Measurements from ENCODE around the gene PLA2G2F. TPM values are rescaled to one million over a fixed set of nuclear protein-coding genes. Genes with fewer than 3 reads are reported as not detected.

Gene PLA2G2F
- total RNA-seq = not detected
- long read RNA-seq = 0 reads

GRCh38 chr1:20138961-20139550 is at the start of gene PLA2G2F:
Gene PLA2G2F (plus strand): TSS chr1:20139323. CDS start chr1:20139428, 105 bp downstream.
- intact Hi-C loops (cut with DNase I) = no loop called here
- DNase-seq (no peak), ATAC-seq (no peak)

GRCh38 chr1:20089328-20090077 is 49.6 kb upstream of the PLA2G2F start:
- DNase-seq (no peak), ATAC-seq (no peak)
- intact Hi-C loops (cut with DNase I) = loop anchor here (5.0 to 10.0 kb wide), 2 partner anchors 112 to 115 kb away; partner anchors contain the start of gene PLA2G2A (in 2 of the 2)

GRCh38 chr1:20090119-20090518 is 49.0 kb upstream of the PLA2G2F start:
- intact Hi-C loops (cut with DNase I) = loop anchor here (5.0 to 10.0 kb wide), 2 partner anchors 113 to 115 kb away; partner anchors contain the start of gene PLA2G2A (in 2 of the 2)
- DNase-seq = no peak
- no peak for ATAC-seq

DNA sequence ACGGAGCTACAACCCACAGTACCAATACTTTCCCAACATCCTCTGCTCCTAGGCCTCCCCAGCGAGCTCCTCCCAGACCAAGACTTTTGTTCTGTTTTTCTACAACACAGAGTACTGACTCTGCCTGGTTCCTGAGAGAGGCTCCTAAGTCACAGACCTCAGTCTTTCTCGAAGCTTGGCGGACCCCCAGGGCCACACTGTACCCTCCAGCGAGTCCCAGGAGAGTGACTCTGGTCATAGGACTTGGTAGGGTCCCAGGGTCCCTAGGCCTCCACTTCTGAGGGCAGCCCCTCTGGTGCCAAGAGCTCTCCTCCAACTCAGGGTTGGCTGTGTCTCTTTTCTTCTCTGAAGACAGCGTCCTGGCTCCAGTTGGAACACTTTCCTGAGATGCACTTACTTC is 48.5 kb upstream of the PLA2G2F start:
- ATAC-seq = no peak

GRCh38 chr1:20093303-20093702 is 45.8 kb upstream of the PLA2G2F start:
- ATAC-seq = no peak
- DNase-seq = no peak
- intact Hi-C loops (cut with DNase I) = loop anchor here (5.0 to 10.0 kb wide), 2 partner anchors 116 to 119 kb away; partner anchors contain the start of gene PLA2G2A (in 2 of the 2)

More for the DNA sequence above, 48.5 kb upstream of the PLA2G2F start:
- no peak for DNase-seq
- intact Hi-C loops (cut with DNase I) = loop anchor here (5.0 to 10.0 kb wide), 2 partner anchors 113 to 116 kb away; partner anchors contain the start of gene PLA2G2A (in 2 of the 2)

DNA sequence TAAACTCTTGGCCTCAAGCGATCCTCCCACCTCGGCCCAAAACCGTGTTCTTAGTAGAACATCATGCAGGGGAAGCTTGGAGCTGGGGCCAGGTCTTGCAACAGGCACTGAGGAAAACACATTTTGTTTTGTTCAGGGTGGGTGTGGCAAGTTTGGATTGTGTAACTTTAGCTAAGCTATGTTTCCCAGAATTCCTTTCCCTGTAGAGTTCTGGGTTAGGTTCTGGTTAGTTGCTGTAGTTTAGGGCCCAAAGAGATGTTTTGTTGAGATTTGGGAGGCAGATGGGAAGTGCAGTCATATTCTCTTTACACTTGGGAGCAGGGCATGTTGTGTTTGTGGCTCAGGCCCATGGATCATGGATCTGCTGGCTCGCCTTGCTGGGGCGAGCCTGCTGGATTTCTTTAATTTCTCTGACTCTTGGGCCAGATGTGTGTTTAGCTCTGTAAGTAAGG is 45.2 kb upstream of the PLA2G2F start:
- DNase-seq (peak; percentile 76), ATAC-seq (peak; percentile 67 to 85)
- intact Hi-C loops (cut with DNase I) = loop anchor here (5.0 to 10.0 kb wide), 2 partner anchors 117 to 119 kb away; partner anchors contain the start of gene PLA2G2A (in 2 of the 2)

GRCh38 chr1:20095564-20096434 is 43.3 kb upstream of the PLA2G2F start:
- intact Hi-C loops (cut with DNase I) = loop anchor here in 1 of 2 donors (10.0 kb wide), 1 partner anchor 121 kb away; the partner anchor contains the start of gene PLA2G2A
- DNase-seq (no peak), ATAC-seq (no peak)

DNA sequence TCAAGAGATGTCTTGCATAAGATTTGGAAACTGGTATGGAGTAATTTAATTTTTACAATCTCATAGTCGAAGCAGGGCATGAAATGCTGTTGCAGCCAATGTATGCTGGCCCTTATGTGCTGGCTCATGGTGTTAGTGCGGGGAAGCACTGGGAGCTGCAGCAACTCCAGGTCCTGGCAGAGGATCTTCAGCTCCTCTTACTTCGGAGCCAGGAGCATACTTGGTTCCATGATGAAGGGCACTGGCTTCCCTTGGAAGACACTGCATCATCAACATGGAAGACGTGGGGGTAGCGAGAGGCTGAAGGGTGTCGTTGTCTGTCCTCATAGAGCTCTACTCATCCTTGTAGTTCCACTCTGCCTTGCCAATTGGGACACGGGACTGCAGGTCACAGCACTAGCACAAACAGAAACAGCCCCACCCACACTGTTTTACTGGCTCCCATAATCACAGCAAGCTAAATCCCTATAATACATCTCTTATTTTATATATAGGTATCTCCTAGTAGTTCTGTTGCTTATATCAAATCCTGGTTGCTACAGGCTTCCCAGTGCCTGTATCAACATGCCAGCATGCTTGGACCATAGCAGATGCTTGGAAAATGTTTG is 42.2 kb upstream of the PLA2G2F start:
- DNase-seq (no peak), ATAC-seq (no peak)
- intact Hi-C loops (cut with DNase I) = loop anchor here in 1 of 2 donors (10.0 kb wide), 1 partner anchor 122 kb away; the partner anchor contains the start of gene PLA2G2A

- no peak for DNase-seq
- ATAC-seq = no peak
- intact Hi-C loops (cut with DNase I) = loop anchor here in 1 of 2 donors (10.0 kb wide), 1 partner anchor 125 kb away; the partner anchor contains the start of gene PLA2G2A
Observed at GRCh38 chr1:20099533-20099932, 39.6 kb upstream of the PLA2G2F start.

- DNase-seq (peak; percentile 53), ATAC-seq (peak; percentile 86 to 88)
- intact Hi-C loops (cut with DNase I) = loop anchor here (2.0 to 10.0 kb wide), 3 partner anchors 42 to 94 kb away; no protein-coding TSS in a partner anchor
Observed at GRCh38 chr1:20100632-20101355, 38.3 kb upstream of the PLA2G2F start.

DNA sequence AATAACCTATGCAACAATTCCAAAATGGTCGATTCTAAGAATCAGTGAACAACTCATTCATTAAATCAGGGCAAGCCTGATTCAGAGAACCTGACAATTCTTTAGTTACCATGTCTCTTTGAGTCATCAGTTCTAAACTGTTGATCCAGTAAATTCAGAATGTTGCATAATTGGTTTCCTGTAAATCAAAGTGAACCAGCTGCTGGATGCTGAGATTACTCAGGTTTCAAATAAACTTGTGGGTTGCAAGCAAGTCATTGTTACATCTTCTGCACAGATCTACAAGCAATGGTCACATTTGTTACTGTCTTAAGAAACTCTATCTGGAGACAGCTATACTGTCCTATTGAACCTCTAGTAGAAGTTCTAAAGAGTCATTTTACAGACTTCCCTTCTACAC is 36.2 kb upstream of the PLA2G2F start:
- ATAC-seq (peak in 1 of 2 donors; percentile 36), DNase-seq (no peak)
- intact Hi-C loops (cut with DNase I) = loop anchor here (5.0 to 10.0 kb wide), 2 partner anchors 39 to 92 kb away; no protein-coding TSS in a partner anchor

DNA sequence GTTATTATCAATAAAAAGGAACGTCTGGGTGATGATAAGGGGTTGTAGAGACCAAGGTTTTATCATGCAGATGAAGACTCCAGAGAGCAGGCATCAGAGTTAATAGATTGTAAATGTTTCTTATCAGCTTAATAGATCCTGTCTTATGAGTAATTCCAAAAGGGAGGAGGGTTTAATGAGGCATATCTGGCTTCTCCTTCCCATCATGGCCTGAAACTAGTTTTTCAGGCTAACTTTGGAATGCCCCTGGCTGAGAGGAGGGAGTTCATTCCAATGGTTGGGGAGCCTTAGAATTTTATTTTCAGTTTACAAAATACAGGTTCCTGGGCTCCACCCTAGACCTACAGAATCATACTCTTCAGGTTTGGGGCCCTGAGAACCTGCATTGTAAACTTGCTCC is 33.3 kb upstream of the PLA2G2F start:
- ATAC-seq = no peak
- intact Hi-C loops (cut with DNase I) = loop anchor here in 1 of 2 donors (10.0 kb wide), 1 partner anchor 89 kb away; no protein-coding TSS in a partner anchor
- DNase-seq = no peak

- DNase-seq (no peak), ATAC-seq (no peak)
- intact Hi-C loops (cut with DNase I) = loop anchor here in 1 of 2 donors (10.0 kb wide), 1 partner anchor 87 kb away; no protein-coding TSS in a partner anchor
Observed at GRCh38 chr1:20107351-20107750, 31.8 kb upstream of the PLA2G2F start.

DNA sequence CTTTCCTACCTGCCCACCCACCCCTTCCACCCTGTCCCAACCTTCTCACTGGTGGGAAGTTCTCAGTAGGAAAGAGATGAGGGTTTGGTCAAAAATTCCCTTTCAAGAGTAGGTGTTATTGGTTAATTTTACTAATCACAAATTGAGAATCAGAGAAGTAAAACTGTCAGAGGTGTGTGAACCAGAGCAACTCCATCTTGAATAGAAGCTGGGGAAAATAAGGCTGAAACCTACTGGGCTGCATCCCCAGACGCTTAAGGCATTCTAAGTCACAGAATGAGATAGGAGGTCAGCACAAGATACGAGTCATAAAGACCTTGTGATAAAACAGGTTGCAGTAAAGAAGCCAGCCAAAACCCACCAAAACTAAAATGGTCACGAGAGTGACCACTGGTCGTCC is 31.3 kb upstream of the PLA2G2F start:
- DNase-seq = no peak
- intact Hi-C loops (cut with DNase I) = loop anchor here in 1 of 2 donors (10.0 kb wide), 1 partner anchor 87 kb away; no protein-coding TSS in a partner anchor
- no peak for ATAC-seq

GRCh38 chr1:20108366-20109123 is 30.6 kb upstream of the PLA2G2F start:
- DNase-seq (no peak), ATAC-seq (no peak)
- intact Hi-C loops (cut with DNase I) = loop anchor here in 1 of 2 donors (10.0 kb wide), 1 partner anchor 86 kb away; no protein-coding TSS in a partner anchor

DNA sequence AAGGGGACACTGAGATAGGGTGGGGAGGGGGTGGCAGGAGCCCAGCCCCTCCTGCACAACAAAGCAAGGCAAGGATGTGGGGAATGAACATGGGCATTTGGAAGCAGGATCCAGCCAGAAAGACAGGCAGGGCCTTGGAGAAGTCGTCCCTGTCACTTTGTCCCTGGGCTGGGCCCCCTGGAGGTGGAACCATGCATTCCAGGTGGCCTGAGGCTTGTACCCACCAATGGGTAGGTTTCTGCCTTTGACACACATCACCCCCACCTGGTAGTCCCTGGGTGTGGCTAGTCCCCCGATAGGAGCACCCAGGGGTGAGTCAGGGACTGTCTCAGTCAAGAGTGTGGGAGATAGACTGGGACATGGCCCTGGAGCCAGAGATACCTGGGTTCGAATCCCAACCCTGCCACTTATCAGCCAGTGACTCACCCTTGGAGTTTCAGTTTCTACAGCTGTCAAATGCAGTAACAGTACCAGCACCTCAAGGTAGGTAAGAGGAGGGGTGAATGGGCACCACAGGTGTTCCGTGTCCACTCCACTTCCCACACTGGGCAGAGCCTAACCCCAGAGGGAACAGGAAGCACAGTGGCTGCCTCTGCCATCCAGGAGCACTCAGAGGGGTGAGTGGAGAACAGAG is 29.8 kb upstream of the PLA2G2F start:
- intact Hi-C loops (cut with DNase I) = loop anchor here in 1 of 2 donors (10.0 kb wide), 1 partner anchor 85 kb away; no protein-coding TSS in a partner anchor
- no peak for DNase-seq
- ATAC-seq = peak in 1 of 2 donors; percentile 20

Data from left cardiac atrium (tissue), 4 donors.